ENCODE measurements around the gene CLDN19. TPM values are rescaled to one million over a fixed set of nuclear protein-coding genes. Genes with fewer than 3 reads are reported as not detected.
"Not testable (repeated sequence)": the region's sequence is repeated elsewhere in the genome, so short reads cannot be mapped to it uniquely, and the experiment has no call there.

CLDN19 gene
- polyA plus RNA-seq, 1 donor: 1.5 TPM

DNA sequence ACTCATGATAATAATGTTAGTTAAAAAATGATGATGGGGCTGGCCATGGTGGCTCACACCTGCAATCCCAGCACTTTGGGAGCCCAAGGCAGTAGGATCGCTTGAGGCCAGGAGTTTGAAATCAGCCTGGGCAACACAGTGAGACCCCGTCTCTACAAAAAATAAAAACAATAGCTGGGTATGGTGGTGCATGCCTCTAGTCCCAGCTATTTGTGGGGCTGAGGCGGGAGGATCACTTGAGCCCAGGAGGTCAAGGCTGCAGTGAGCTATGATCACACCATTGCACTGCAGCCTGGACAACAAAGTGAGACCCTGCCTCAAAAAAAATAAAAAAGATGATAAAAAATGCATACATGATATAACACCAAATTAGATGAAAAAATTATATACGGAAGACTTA lies 21.5 kb upstream of the CLDN19 start:
- WGBS (ENCODE audit: insufficient coverage, low lambda C conversion rate): 100% methylated on average over 1 of the region's 4 CpGs

DNA sequence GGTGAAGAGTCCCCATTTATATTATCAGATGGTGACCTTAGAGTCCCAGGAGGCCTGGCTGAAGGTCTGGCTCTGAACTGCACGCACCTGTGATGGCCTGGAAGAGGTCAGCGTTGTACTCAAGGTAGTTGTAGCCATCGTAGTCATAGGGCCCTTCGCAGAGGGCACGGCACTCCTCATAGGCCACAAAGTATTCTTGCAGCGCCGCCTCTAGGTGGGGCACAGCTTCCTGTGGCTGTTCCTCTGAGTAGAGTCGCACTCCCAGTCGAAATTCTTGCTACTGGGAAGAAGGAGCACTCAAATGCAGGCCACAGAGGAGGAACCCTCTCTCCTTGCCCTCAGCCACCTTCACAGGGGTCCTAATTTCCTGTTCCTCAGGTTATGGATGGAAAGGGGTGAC lies 19.1 kb upstream of the CLDN19 start:
- H3K27ac ChIP-seq (ENCODE audit: low read length): no peak overlapping the region
- no peak overlapping the region for H3K4me3 ChIP-seq (ENCODE audit: low read length)
- no peaks in the 10 kb centered on the region for H3K4me1 ChIP-seq (ENCODE audit: control insufficient read depth, insufficient read depth, low read length)
- H3K36me3 ChIP-seq (ENCODE audit: control insufficient read depth, insufficient read depth, low read length): peaks cover 38% of the 10 kb centered on the region
- DNase-seq: no peak
- no peaks in the 10 kb centered on the region for H3K27me3 ChIP-seq (ENCODE audit: control insufficient read depth, insufficient read depth, low read length)
- WGBS (ENCODE audit: insufficient coverage, low lambda C conversion rate): 80% methylated on average over 1 of the region's 9 CpGs
- H3K9me3 ChIP-seq (ENCODE audit: control insufficient read depth, low read depth, low read length): no peaks in the 10 kb centered on the region

More for the DNA sequence above, 21.5 kb upstream of the CLDN19 start:
- Histone ChIP-seq H3K27me3 (ENCODE audit: control insufficient read depth, insufficient read depth, low read length) (no peaks in the 10 kb centered on the region), H3K4me3 (ENCODE audit: low read length) (no peak overlapping the region), H3K9me3 (ENCODE audit: control insufficient read depth, low read depth, low read length) (no peaks in the 10 kb centered on the region), H3K27ac (ENCODE audit: low read length) (no peak overlapping the region), H3K4me1 (ENCODE audit: control insufficient read depth, insufficient read depth, low read length) (no peaks in the 10 kb centered on the region), H3K36me3 (ENCODE audit: control insufficient read depth, insufficient read depth, low read length) (peaks cover 17% of the 10 kb centered on the region)
- no peak for DNase-seq

DNA sequence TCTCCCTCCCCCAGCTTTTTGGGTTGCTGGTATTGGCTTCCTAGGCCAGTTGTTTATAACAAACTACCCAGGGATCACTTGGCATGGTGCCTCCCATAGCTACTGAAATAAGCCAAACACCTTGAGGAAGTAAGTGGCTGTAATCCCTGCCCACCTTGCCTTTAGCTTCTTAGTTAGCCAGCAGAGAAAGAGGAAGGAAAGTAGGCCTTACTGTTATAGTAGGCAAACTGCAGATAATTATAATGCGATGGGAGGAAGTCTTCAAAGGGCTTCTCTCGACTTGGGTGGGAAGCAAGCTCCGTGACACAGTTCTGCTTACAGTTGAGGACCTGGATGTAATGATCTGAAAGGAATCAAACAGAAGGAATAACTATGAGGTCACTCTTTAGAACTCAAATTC lies 18.6 kb upstream of the CLDN19 start:
- H3K4me3 ChIP-seq (ENCODE audit: low read length): no peak overlapping the region
- H3K4me1 ChIP-seq (ENCODE audit: control insufficient read depth, insufficient read depth, low read length): no peaks in the 10 kb centered on the region
- H3K9me3 ChIP-seq (ENCODE audit: control insufficient read depth, low read depth, low read length): no peaks in the 10 kb centered on the region
- no peak for DNase-seq
- no peaks in the 10 kb centered on the region for H3K27me3 ChIP-seq (ENCODE audit: control insufficient read depth, insufficient read depth, low read length)
- WGBS (ENCODE audit: insufficient coverage, low lambda C conversion rate): no CpG with 5 or more reads among the region's 3 CpGs
- H3K36me3 ChIP-seq (ENCODE audit: control insufficient read depth, insufficient read depth, low read length): peaks cover 42% of the 10 kb centered on the region
- no peak overlapping the region for H3K27ac ChIP-seq (ENCODE audit: low read length)

DNA sequence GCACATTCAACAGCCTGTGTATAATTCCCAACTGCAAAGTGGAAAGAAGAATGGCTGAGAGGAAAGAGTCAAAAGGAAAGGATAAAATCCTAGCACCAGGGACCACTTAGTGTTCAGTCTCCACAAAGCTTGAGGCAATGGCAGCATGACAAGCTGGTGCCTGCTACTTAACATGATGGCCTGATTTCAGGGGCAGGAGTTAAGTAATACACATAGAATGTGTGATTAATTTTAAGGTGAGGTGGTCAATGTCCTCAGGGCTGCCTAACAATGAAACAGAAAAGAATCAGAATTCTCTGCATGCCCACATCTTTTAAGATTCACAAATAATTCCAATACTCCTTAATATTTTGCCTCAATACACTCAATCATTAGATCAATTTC lies 17.8 kb upstream of the CLDN19 start:
- Histone ChIP-seq H3K27ac (ENCODE audit: low read length) (no peak overlapping the region), H3K9me3 (ENCODE audit: control insufficient read depth, low read depth, low read length) (no peaks in the 10 kb centered on the region), H3K4me1 (ENCODE audit: control insufficient read depth, insufficient read depth, low read length) (no peaks in the 10 kb centered on the region), H3K4me3 (ENCODE audit: low read length) (no peak overlapping the region), H3K36me3 (ENCODE audit: control insufficient read depth, insufficient read depth, low read length) (peaks cover 44% of the 10 kb centered on the region), H3K27me3 (ENCODE audit: control insufficient read depth, insufficient read depth, low read length) (no peaks in the 10 kb centered on the region)
- DNase-seq: no peak

DNA sequence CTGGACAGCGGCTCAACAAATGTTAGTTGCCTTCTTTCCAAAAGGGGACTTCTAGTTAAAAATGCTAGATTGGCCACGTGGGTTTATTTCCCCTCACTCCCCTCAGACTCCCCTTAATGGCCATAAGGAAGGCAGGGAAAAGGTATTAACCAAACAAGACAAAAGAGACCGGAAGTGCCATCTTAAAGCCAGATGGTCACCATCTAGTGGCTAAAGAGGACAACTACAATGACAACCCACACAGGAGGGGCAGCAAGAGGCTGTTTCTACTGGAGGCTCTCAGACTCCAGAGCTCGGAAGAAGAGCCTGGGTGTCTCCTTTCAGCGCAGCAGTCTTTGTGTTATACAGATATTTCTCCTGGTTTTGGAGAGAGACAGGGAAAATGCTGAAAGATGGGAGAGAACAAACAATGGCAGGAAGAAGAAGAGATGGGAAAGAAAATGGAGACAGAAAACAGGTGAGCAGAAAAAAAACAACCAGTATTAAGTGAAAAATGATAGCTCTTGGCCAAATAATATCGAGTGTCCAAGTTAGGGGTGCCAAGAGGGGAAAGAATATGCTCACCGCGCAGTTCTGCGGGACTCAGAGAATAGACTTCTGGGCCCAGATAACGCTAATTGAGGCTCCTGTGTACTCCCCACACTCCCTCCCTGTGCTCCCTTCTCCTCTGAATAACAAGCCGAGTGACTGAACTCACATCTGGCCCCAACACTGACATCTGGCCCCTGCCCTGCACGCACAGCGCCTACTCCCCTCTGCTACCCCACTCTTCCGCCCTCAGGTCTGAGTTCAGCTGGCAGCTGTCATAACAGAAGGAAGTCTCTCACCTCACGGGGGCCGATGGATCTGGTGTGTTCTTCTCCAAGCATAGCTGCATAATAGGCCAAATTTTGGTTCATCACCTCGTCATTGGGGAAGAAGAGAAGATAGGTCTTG lies 17.2 kb upstream of the CLDN19 start:
- Histone ChIP-seq H3K27me3 (ENCODE audit: control insufficient read depth, insufficient read depth, low read length) (no peaks in the 10 kb centered on the region), H3K4me1 (ENCODE audit: control insufficient read depth, insufficient read depth, low read length) (no peaks in the 10 kb centered on the region), H3K4me3 (ENCODE audit: low read length) (no peak overlapping the region), H3K27ac (ENCODE audit: low read length) (no peak overlapping the region), H3K36me3 (ENCODE audit: control insufficient read depth, insufficient read depth, low read length) (peaks cover 51% of the 10 kb centered on the region), H3K9me3 (ENCODE audit: control insufficient read depth, low read depth, low read length) (no peaks in the 10 kb centered on the region)
- WGBS (ENCODE audit: insufficient coverage, low lambda C conversion rate): 71% methylated on average over 2 of the region's 17 CpGs
- peak; percentile 38 to 43 for DNase-seq

DNA sequence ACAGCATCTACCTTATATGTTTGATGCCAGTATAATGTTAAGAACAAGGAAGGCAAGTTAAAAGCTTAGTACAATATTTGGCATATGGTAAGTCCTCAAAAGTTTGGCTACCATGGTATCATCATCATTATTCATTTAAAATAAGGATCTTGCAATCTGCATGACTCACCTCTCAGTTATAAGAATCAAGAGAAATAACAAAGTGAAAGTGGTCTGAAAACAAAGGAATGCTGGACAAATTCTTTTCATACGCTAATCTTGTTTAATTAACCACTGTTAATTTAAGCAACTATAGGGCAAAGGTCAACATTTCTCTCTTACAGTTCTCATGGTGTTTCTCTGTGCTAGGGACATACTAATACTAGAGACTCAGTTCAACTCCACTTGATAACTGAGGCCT lies 13.0 kb upstream of the CLDN19 start:
- H3K36me3 ChIP-seq (ENCODE audit: control insufficient read depth, insufficient read depth, low read length): peaks cover 63% of the 10 kb centered on the region
- H3K27me3 ChIP-seq (ENCODE audit: control insufficient read depth, insufficient read depth, low read length): no peaks in the 10 kb centered on the region
- H3K4me3 ChIP-seq (ENCODE audit: low read length): no peak overlapping the region
- no peaks in the 10 kb centered on the region for H3K4me1 ChIP-seq (ENCODE audit: control insufficient read depth, insufficient read depth, low read length)
- DNase-seq: no peak
- WGBS (ENCODE audit: insufficient coverage, low lambda C conversion rate): 78% methylated on average over 1 of the region's 1 CpG
- no peak overlapping the region for H3K27ac ChIP-seq (ENCODE audit: low read length)
- H3K9me3 ChIP-seq (ENCODE audit: control insufficient read depth, low read depth, low read length): no peaks in the 10 kb centered on the region

DNA sequence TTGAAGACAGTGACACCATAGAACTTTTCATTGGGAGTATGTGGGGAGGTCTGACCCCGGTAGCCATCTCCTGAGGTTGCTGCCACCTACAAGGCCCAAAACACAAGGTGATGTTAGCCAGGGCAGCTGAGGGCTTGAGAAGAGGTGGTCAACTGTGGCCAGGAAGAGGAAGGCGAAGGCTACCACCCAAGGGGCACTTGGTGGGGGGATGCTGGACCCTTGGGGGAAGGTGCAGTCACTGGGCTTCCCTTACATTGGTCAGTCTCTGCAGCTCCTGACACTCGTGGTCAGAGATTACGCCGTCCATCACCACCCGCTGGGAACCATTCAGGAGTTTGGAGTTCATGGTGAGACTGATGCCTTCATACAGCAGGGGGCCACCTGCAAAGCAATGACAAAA lies 12.2 kb upstream of the CLDN19 start:
- H3K27ac ChIP-seq (ENCODE audit: low read length): no peak overlapping the region
- no peaks in the 10 kb centered on the region for H3K4me1 ChIP-seq (ENCODE audit: control insufficient read depth, insufficient read depth, low read length)
- DNase-seq: no peak
- H3K27me3 ChIP-seq (ENCODE audit: control insufficient read depth, insufficient read depth, low read length): no peaks in the 10 kb centered on the region
- peaks cover 59% of the 10 kb centered on the region for H3K36me3 ChIP-seq (ENCODE audit: control insufficient read depth, insufficient read depth, low read length)
- no CpG with 5 or more reads among the region's 6 CpGs for WGBS (ENCODE audit: insufficient coverage, low lambda C conversion rate)
- no peak overlapping the region for H3K4me3 ChIP-seq (ENCODE audit: low read length)
- H3K9me3 ChIP-seq (ENCODE audit: control insufficient read depth, low read depth, low read length): no peaks in the 10 kb centered on the region

DNA sequence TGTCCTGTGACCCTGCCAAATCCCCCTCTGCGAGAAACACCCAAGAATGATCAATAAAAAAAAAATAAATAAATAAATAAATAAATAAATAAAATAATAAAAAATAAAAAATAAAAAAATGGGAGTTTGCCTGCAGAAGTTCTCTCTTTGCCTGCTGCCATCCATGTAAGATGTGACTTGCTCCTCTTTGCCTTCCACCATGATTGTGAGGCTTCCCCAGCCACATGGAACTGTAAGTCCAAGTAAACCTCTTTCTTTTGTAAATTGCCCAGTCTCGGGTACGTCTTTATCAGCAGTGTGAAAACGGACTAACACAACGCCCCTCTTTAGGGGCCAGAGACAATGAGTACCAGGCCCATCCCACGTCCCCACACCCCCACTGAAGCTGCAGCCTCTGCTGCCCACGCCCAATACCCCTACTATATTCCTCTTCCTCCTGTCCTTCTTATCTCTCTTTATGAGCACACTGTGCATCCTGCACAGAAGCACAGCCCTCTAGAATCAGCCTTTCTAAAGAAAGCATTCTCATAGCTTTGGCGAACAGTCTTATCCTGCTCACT lies 11.6 kb upstream of the CLDN19 start:
- H3K27me3 ChIP-seq (ENCODE audit: control insufficient read depth, insufficient read depth, low read length); H3K4me3 ChIP-seq (ENCODE audit: low read length); H3K4me1 ChIP-seq (ENCODE audit: control insufficient read depth, insufficient read depth, low read length); H3K27ac ChIP-seq (ENCODE audit: low read length); H3K9me3 ChIP-seq (ENCODE audit: control insufficient read depth, low read depth, low read length); DNase-seq: not testable (repeated sequence)
- H3K36me3 ChIP-seq (ENCODE audit: control insufficient read depth, insufficient read depth, low read length): peaks cover 63% of the 10 kb centered on the region
- WGBS (ENCODE audit: insufficient coverage, low lambda C conversion rate): no CpG with 5 or more reads among the region's 8 CpGs

DNA sequence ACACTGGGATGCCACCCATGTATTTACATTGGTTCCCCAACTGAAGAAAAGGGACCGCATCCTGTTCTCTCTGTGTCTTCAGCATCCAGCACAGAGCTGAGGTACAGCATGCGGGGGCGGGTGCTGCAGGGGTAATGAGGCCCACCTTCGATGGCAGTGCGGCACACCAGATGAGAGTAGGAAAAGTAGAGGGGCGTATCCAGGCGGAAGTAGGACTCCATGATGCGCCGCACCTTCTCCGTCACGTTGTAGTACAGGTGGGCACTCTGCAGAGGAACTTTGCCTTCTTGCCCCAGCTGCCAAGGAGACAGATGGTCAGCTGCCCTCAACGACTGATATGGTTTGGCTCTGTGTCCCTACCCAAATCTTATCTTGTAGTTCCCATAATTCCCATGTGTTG lies 10.0 kb upstream of the CLDN19 start:
- WGBS (ENCODE audit: insufficient coverage, low lambda C conversion rate): no CpG with 5 or more reads among the region's 12 CpGs
- H3K27me3 ChIP-seq (ENCODE audit: control insufficient read depth, insufficient read depth, low read length): no peaks in the 10 kb centered on the region
- DNase-seq: no peak
- H3K9me3 ChIP-seq (ENCODE audit: control insufficient read depth, low read depth, low read length): no peaks in the 10 kb centered on the region
- H3K4me3 ChIP-seq (ENCODE audit: low read length): no peak overlapping the region
- no peak overlapping the region for H3K27ac ChIP-seq (ENCODE audit: low read length)
- H3K36me3 ChIP-seq (ENCODE audit: control insufficient read depth, insufficient read depth, low read length): peaks cover 54% of the 10 kb centered on the region
- H3K4me1 ChIP-seq (ENCODE audit: control insufficient read depth, insufficient read depth, low read length): no peaks in the 10 kb centered on the region

DNA sequence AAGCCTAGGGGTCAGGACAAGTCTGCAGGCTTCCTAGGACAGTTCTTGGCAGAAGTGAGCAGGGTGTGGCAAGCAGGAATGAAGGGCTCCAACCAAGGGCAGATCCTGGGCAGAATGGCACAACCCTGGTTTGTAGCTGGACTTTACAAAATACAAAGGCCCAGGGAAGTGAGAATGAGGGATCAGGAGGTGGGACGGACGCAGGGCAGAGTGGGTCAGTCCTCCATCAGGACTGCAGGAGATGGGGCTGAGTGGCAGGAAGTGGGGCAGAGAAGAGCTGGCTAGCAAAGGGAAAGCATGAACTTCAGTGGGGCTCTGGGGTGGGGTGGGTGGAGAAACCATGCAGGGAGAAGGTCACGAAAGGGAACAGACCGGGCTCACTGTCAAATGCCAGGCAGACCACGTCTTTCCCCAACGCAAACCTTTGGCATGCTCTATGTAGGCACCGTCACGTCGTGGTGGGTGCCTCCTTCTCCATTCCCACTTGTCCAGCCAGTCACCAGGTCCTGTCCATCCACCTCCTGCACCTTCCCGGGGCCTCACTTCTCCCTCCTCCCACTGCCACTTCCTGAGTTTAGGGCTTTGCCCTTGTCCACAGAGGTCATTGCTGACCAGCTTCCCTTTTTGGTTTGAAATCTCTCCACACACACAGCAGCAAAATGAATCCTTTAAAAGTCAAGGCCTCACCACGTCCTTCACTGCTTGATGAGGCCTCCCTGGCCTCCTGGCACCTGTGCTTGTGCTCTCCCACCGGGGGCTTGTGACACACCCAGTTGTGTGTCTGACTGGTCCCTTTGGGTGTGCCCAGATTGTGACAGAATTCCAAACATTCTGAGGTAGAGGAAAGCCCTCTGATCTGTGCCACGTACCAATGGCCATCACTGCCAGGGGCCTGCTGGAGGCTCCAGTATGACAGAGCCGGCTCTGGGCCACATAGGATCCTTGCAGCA lies 8.7 kb upstream of the CLDN19 start:
- WGBS (ENCODE audit: insufficient coverage, low lambda C conversion rate): 100% methylated on average over 1 of the region's 14 CpGs
- no peaks in the 10 kb centered on the region for H3K9me3 ChIP-seq (ENCODE audit: control insufficient read depth, low read depth, low read length)
- peaks cover 42% of the 10 kb centered on the region for H3K36me3 ChIP-seq (ENCODE audit: control insufficient read depth, insufficient read depth, low read length)
- H3K27me3 ChIP-seq (ENCODE audit: control insufficient read depth, insufficient read depth, low read length): no peaks in the 10 kb centered on the region
- H3K4me3 ChIP-seq (ENCODE audit: low read length): no peak overlapping the region
- no peak for DNase-seq
- no peaks in the 10 kb centered on the region for H3K4me1 ChIP-seq (ENCODE audit: control insufficient read depth, insufficient read depth, low read length)
- no peak overlapping the region for H3K27ac ChIP-seq (ENCODE audit: low read length)

Data from large intestine (tissue), 3 donors.